ENCODE results near the gene MLST8. TPM values are rescaled to one million over a fixed set of nuclear protein-coding genes. Genes with fewer than 3 reads are reported as not detected.

The MLST8 gene
- total and polyA plus RNA-seq, 2 experiments from 2014 or later: 100.0 to 117 TPM

DNA sequence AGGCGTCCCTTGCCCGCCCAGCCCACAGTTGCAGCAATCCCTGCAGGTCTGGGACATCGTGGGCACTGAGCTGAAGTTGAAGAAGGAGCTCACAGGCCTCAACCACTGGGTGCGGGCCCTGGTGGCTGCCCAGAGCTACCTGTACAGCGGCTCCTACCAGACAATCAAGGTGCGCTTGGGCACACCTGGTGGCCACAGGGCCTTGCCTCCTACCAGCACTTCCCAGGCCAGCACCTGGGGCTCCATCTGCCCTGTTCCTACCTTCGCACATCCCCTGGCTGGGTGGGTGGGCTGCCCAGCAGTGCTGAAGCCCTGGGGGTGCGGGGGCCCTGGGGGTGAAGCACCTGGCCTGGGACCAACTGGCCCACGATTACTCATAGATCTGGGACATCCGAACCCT, 29.8 kb upstream of the MLST8 start:
- TF ChIP-seq, protein P1, sequence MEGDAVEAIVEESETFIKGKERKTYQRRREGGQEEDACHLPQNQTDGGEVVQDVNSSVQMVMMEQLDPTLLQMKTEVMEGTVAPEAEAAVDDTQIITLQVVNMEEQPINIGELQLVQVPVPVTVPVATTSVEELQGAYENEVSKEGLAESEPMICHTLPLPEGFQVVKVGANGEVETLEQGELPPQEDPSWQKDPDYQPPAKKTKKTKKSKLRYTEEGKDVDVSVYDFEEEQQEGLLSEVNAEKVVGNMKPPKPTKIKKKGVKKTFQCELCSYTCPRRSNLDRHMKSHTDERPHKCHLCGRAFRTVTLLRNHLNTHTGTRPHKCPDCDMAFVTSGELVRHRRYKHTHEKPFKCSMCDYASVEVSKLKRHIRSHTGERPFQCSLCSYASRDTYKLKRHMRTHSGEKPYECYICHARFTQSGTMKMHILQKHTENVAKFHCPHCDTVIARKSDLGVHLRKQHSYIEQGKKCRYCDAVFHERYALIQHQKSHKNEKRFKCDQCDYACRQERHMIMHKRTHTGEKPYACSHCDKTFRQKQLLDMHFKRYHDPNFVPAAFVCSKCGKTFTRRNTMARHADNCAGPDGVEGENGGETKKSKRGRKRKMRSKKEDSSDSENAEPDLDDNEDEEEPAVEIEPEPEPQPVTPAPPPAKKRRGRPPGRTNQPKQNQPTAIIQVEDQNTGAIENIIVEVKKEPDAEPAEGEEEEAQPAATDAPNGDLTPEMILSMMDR (IDR thresholded peaks at IDR 0.05; ENCODE audit: low read depth, low read length): no peak
- no peak for DNase-seq (ENCODE audit: low read depth in 1 of 2, low spot score in 1 of 2)
- Histone ChIP-seq H3K9me3 (ENCODE audit: low read depth) (no peaks in the 10 kb centered on the region), H3K27me3 (no peaks in the 10 kb centered on the region), H3K27ac (no peak overlapping the region), H3K4me1 (ENCODE audit: low read depth) (no peaks in the 10 kb centered on the region), H3K4me3 (no peak overlapping the region), H3K36me3 (peaks cover 27% of the 10 kb centered on the region)

DNA sequence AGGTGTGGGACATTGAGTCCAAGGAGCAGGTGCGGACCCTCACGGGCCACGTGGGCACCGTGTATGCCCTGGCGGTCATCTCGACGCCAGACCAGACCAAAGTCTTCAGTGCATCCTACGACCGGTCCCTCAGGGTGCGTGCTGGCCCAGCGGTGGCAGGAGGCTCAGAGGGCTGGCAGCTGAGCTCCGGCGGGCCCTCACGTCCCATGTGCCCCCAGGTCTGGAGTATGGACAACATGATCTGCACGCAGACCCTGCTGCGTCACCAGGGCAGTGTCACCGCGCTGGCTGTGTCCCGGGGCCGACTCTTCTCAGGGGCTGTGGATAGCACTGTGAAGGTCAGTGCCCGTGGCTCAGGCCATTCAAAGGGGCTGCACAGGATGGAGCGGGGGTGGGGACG, 29.2 kb upstream of the MLST8 start:
- H3K36me3 ChIP-seq: peaks cover 27% of the 10 kb centered on the region

DNA sequence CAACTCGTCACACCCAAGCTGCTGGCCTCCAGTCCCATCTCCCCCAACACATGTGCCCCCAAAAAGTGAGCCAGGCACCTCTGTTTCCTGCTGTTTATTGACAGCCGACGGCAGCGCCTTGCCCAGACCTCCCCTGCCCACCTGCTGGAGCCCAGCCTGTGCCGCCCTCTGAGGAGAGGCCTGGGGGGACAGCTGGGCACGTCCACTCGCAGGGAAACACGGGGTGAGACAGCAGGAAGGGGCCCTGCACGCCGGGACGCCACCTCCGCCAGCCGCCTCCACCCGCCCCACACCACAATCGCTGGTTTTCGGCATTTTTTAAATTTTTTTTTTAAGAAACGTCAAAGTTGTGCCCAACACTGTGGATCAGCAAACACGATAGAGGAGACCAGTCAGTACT, 28.2 kb upstream of the MLST8 start:
- TF ChIP-seq, protein P1 (IDR thresholded peaks at IDR 0.05; ENCODE audit: low read depth, low read length): no peak
- H3K27me3 ChIP-seq: no peaks in the 10 kb centered on the region
- H3K4me3 ChIP-seq: no peak overlapping the region
- H3K4me1 ChIP-seq (ENCODE audit: low read depth): no peaks in the 10 kb centered on the region
- H3K9me3 ChIP-seq (ENCODE audit: low read depth): no peaks in the 10 kb centered on the region
- peaks cover 27% of the 10 kb centered on the region for H3K36me3 ChIP-seq
- no peak overlapping the region for H3K27ac ChIP-seq
- DNase-seq (ENCODE audit: low read depth in 1 of 2, low spot score in 1 of 2): no peak

More for the DNA sequence above, 29.2 kb upstream of the MLST8 start:
- no peaks in the 10 kb centered on the region for H3K27me3 ChIP-seq
- no peak for DNase-seq (ENCODE audit: low read depth in 1 of 2, low spot score in 1 of 2)
- H3K4me1 ChIP-seq (ENCODE audit: low read depth): no peaks in the 10 kb centered on the region
- TF ChIP-seq, protein P1 (IDR thresholded peaks at IDR 0.05; ENCODE audit: low read depth, low read length): no peak
- H3K27ac ChIP-seq: no peak overlapping the region
- no peaks in the 10 kb centered on the region for H3K9me3 ChIP-seq (ENCODE audit: low read depth)
- H3K4me3 ChIP-seq: no peak overlapping the region

DNA sequence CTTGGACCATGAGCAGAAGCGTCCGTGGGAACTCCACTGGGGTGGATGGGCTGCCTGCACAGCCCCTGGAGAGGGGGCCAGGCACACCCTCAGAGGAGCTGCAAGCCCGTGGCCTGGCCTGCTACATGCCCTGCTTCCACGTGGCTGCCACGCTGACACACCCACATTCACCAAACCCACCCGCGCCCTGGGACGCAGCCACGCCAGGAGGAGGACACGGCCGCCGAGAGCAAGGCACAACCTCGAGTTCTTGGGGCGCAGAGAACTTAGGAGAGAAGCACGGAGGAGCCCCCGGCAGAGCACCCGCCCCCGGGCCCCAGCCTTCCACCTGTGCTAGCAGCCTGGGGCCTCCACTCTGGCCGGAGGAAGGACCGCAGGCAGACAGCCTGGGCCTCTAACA, 27.7 kb upstream of the MLST8 start:
- Histone ChIP-seq H3K4me1 (ENCODE audit: low read depth) (no peaks in the 10 kb centered on the region), H3K36me3 (peaks cover 27% of the 10 kb centered on the region), H3K9me3 (ENCODE audit: low read depth) (no peaks in the 10 kb centered on the region), H3K27me3 (no peaks in the 10 kb centered on the region), H3K27ac (no peak overlapping the region), H3K4me3 (no peak overlapping the region)
- TF ChIP-seq, protein P1 (IDR thresholded peaks at IDR 0.05; ENCODE audit: low read depth, low read length): no peak
- DNase-seq (ENCODE audit: low read depth in 1 of 2, low spot score in 1 of 2): no peak

DNA sequence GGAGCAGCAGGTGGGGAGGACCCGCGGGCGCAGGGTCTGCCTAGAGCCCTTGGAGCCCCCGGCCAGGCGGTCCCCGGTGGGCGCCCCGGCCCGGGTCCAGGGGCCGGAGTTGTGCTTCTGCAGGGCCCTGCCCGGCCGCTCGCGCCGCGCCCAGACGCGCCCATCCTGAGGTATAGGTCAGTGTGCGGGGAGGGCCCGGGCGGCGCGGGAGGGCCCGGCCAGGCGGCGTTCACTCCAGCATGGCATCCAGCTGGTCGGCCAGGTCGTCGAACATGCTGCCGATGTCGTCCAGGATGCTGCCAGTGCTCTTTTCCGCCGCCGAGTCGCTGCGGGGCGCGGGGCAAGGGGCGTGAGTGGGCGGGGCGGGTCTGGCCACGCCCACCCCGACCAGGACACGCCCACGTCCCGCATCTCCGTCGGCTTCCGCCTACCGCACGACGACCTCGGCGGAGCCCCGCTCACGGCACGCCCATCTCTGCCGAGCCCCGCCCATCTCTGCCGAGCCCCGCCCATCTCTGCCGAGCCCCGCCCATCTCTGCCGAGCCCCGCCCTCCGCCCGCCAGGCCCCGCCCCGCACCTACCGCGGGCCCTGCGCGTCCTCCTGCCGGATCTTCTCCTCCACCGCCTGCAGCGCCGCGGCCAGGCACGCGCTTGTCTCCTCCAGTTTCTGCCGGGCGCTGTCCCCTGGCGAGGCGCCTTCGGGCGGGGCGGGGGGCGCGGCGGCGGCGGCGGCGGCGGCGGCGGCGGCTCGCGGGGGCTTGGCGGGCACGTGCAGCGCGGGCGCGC, 26.7 kb upstream of the MLST8 start:
- Histone ChIP-seq H3K27me3 (no peaks in the 10 kb centered on the region), H3K4me3 (no peak overlapping the region), H3K4me1 (ENCODE audit: low read depth) (no peaks in the 10 kb centered on the region), H3K36me3 (peaks cover 22% of the 10 kb centered on the region), H3K9me3 (ENCODE audit: low read depth) (no peaks in the 10 kb centered on the region), H3K27ac (no peak overlapping the region)
- TF ChIP-seq, protein P1 (IDR thresholded peaks at IDR 0.05; ENCODE audit: low read depth, low read length): no peak
- DNase-seq (ENCODE audit: low read depth in 1 of 2, low spot score in 1 of 2): peak; percentile 38 to 44

Data from cardiac muscle cell (in vitro differentiated cells and primary cell).